K562 treated with DMSO at 1 percent for 48 hours (cell line): Measurements from ENCODE around the gene RACGAP1. TPM values are rescaled to one million over a fixed set of nuclear protein-coding genes. Genes with fewer than 3 reads are reported as not detected.

Experiments used
- total RNA-seq: library from RNA; unstranded; fragments of 300-600 nt; gene quantifications from 2 replicates; pipeline ENCODE4 v1.2.3, GENCODE V29; 2022; ENCODE audit warnings: low replicate concordance; ENCODE audit errors: extremely low read depth

RACGAP1 gene
- total RNA-seq: not detected in 2 replicates

GRCh38 chr12:50025187-50026059 lies at the start of gene RACGAP1:
RACGAP1 (minus strand) TSS chr12:50025494; CDS start chr12:50016715, 8,779 bp downstream.

DNA sequence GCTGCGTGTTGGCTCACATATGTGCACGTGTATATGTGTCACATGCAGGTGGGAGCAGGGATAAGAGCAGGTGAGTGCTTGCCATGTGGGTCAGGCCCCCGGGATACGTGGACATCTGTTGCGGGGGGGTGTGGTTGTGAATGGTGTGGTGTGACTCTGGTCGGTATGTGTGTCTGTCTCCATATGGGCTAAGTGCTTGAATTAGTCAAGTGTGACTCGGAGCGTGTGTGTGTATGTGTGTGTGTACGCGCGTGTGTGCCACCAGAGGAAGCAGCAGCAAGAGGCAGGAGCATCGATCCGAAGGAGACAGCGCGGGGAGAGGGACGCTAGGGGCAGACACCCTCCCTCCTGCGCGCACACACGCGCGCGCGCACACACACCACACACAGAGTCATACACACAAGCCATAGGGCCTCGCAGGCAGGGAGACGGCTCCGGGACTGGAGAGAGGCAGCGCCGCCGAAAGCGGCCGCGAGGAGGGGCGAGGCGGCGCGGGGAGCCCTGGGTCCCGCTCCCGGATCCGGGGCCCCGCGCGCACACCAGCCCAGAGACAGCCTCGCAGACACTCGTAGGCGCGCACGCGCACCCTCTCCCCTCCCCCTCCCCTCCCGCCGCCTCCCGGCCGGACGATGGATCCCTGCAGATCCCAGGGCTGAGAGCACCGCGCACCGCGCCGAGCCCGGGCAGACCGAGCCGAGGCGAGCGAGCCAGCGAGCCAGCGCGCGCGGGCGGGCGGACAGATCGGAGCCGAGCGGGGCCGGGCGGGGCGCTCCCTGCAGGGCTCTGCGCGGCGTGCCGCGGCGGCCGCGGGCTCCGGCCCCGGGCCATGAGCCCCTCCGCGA lies 31.9 kb upstream of the RACGAP1 start, which contains the start of gene ASIC1:
Gene ASIC1, plus strand, starts transcription at position 597 of the 842 bp plus-strand sequence. CDS start 1,171 bp downstream, outside the sequence.

DNA sequence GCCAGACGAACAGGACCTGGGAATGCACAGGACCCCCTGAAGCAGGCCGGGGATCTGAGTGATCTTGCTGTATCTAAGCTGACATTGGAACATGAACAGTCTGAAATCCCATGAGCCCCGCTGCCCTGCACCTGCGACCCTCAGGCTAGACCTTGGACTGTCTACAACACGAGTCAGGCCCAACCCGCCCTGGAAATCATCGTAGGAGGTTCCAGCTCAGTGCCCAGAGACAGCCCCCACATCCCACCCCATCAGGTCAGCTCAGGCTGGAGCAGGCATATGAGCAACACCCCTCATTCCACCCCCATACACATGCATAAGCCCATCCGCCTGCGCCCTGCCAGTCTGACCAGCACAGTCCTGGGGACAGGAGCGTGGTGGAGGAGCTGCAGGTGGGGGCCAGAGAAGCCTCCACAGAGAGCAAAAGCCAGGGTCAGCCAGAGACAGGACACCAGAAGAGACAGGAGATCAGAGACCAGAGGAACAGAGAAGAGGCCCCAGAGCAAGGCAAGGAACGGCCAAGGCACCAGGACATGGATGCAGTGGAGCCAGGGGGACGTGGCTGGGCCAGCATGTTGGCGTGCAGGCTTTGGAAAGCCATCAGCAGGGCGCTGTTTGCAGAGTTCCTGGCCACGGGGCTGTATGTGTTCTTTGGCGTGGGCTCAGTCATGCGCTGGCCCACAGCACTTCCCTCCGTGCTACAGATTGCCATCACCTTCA lies 52.5 kb downstream of the RACGAP1 start, which contains the start of gene AQP6:
Gene AQP6, plus strand, starts transcription at position 307 of the 720 bp plus-strand sequence. Its CDS starts 227 bp downstream, at position 534.

DNA sequence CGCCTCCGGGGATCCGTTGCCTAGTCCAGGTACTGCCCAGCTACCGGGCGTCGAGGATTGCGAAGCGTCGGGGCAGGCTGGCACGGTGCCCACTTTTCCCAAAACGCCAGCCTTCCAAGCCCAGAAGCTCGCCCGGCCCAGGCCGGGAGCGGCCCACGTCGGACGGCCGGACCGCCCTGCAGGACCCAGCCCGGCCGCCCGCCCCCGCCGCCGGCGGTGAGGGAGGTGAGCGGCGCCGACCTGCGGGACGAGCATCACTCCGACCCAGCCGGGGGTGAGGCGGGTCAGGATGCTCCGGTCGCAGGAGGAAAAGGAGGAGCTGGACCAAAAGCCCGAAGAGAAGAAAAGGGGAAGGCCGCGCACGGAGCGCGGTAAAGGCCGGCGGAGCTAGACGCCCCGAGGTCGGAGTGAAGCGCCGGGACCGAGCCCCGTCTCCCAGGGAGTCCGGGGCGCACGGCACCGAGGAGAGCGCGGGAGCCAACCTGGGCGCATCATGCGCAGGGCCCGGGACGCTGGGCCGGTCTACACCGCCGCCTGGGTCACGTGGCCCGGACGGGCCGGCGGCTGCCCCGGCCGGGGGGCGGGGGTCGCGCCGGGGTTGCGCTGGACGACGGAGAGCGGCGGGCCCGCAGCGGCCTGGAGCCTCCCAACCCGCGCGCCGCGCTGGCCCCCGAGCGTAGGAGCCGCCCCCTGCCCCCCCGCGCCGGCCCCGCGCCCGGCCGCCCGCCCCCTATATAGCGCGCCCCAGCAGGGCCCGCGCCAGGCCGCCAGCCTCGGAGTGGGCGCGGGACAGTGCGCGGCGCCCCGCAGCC lies 64.0 kb downstream of the RACGAP1 start, which contains the start of gene AQP5:
Gene AQP5, plus strand, starts transcription at position 762 of the 812 bp plus-strand sequence. CDS start 146 bp downstream, outside the sequence.

GRCh38 chr12:49950273-49951251 lies 74.7 kb downstream of the RACGAP1 start, which contains the start of gene AQP2:
AQP2 (plus strand) TSS chr12:49950737; CDS start chr12:49950831, 94 bp downstream.

Other genes with a start within 250 kb of the RACGAP1 start
- not detected in 2 replicates for gene NCKAP5L, start 197.1 kb downstream of the RACGAP1 start, total RNA-seq
- not detected in 2 replicates for gene BCDIN3D, start 182.4 kb downstream of the RACGAP1 start, total RNA-seq
- not detected in 2 replicates for gene FAIM2, start 121.6 kb downstream of the RACGAP1 start, total RNA-seq
- not detected in 2 replicates for gene AQP2, start 74.8 kb downstream of the RACGAP1 start, total RNA-seq
- not detected in 2 replicates for gene AQP5, start 63.6 kb downstream of the RACGAP1 start, total RNA-seq
- not detected in 2 replicates for gene AQP6, start 52.5 kb downstream of the RACGAP1 start, total RNA-seq
- gene ASIC1, start 32.1 kb upstream of the RACGAP1 start, total RNA-seq: not detected in 2 replicates
- gene SMARCD1, start 59.8 kb upstream of the RACGAP1 start, total RNA-seq: not detected in 2 replicates
- not detected in 2 replicates for gene GPD1, start 78.5 kb upstream of the RACGAP1 start, total RNA-seq
- gene COX14, start 86.7 kb upstream of the RACGAP1 start, total RNA-seq: not detected in 2 replicates
- gene CERS5, start 141.9 kb upstream of the RACGAP1 start, total RNA-seq: not detected in 2 replicates